Measurements from ENCODE around the gene DSCAM. TPM values are rescaled to one million over a fixed set of nuclear protein-coding genes. Genes with fewer than 3 reads are reported as not detected.
"Not testable (repeated sequence)": the region's sequence is repeated elsewhere in the genome, so short reads cannot be mapped to it uniquely, and the experiment has no call there.

DSCAM gene
- total and polyA plus RNA-seq, 4 experiments from 2014 or later = not detected

DNA sequence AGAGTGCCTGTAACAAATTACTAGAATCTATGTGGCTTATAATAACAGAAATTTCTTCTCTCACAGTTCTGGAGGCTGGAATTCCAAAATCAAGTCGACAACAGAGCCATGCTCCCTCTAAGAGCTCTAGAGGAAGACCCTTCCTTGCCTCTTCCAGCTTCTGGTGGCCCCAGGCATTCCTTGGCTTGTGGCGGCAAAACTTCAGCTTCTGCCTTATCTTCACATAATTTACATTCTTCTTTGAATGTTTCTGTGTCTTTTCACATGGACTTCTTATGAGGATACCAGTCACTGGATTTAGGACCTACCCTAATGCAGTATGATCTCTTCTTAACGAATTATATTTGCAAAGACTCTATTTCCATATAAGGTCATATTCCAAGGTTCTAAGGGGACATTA lies 655.3 kb downstream of the DSCAM start:
- no peaks in the 10 kb centered on the region for H3K4me1 ChIP-seq (ENCODE audit: insufficient read depth, low read length)
- ChIA-PET CTCF (ENCODE audit: partially characterized antibody) (no interaction called here), POLR2A (ENCODE audit: partially characterized antibody) (no interaction called here)
- no peaks in the 10 kb centered on the region for H3K27me3 ChIP-seq (ENCODE audit: insufficient read depth, low read length)
- DNase-seq = no peak
- no peaks in the 10 kb centered on the region for H3K36me3 ChIP-seq (ENCODE audit: insufficient read depth, low read length)
- no peaks in the 10 kb centered on the region for H3K36me3 Mint-ChIP-seq
- intact Hi-C loops (cut with micrococcal nuclease) = no loop called here
- H3K27me3 Mint-ChIP-seq = no peaks in the 10 kb centered on the region
- no peak overlapping the region for H3K4me3 ChIP-seq (ENCODE audit: low read length in 2 of 2)
- H3K27ac ChIP-seq (ENCODE audit: low read depth, low read length) = no peak overlapping the region
- no peak overlapping the region for H3K27ac Mint-ChIP-seq
- H3K9me3 Mint-ChIP-seq = peaks cover 0 to 11% (median 2%) of the 10 kb centered on the region in 8 donors
- H3K9me3 ChIP-seq (ENCODE audit: control insufficient read depth in 1 of 2, low read length in 2 of 2) = peaks cover 0 to 3% of the 10 kb centered on the region in 2 donors
- H3K4me3 Mint-ChIP-seq = no peak overlapping the region
- no peaks in the 10 kb centered on the region for H3K4me1 Mint-ChIP-seq

DNA sequence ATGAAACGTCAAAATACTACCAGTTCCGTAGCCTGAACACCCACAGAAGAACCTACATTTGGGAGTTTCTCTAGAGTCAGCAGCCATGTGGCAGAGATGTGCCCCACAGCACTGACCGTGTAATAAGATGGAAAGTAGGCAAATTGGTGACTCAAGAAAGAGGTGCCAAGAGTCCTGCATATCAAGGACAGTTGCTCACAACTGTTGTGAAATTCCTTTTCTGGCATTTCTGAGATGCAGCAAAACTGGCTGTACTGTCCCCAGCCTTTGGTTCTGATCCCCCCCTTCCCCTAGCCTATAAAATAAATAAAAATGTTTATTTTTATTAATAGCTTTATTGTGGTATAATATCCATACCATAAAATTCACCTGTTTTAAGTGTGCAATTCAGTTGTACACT lies 655.8 kb downstream of the DSCAM start:
- no peak overlapping the region for H3K27ac Mint-ChIP-seq
- Histone ChIP-seq H3K9me3 (ENCODE audit: control insufficient read depth in 1 of 2, low read length in 2 of 2) (peaks cover 0 to 3% of the 10 kb centered on the region in 2 donors), H3K4me3 (ENCODE audit: low read length in 2 of 2) (no peak overlapping the region), H3K4me1 (ENCODE audit: insufficient read depth, low read length) (no peaks in the 10 kb centered on the region), H3K27me3 (ENCODE audit: insufficient read depth, low read length) (no peaks in the 10 kb centered on the region), H3K36me3 (ENCODE audit: insufficient read depth, low read length) (no peaks in the 10 kb centered on the region), H3K27ac (ENCODE audit: low read depth, low read length) (no peak overlapping the region)
- CTCF ChIA-PET (ENCODE audit: partially characterized antibody) = no interaction called here
- no peak overlapping the region for H3K4me3 Mint-ChIP-seq
- peaks cover 0 to 14% (median 0%) of the 10 kb centered on the region in 8 donors for H3K9me3 Mint-ChIP-seq
- no peak for DNase-seq
- H3K36me3 Mint-ChIP-seq = no peaks in the 10 kb centered on the region
- no peaks in the 10 kb centered on the region for H3K27me3 Mint-ChIP-seq
- intact Hi-C loops (cut with micrococcal nuclease) = no loop called here
- POLR2A ChIA-PET (ENCODE audit: partially characterized antibody) = no interaction called here
- H3K4me1 Mint-ChIP-seq = no peaks in the 10 kb centered on the region

DNA sequence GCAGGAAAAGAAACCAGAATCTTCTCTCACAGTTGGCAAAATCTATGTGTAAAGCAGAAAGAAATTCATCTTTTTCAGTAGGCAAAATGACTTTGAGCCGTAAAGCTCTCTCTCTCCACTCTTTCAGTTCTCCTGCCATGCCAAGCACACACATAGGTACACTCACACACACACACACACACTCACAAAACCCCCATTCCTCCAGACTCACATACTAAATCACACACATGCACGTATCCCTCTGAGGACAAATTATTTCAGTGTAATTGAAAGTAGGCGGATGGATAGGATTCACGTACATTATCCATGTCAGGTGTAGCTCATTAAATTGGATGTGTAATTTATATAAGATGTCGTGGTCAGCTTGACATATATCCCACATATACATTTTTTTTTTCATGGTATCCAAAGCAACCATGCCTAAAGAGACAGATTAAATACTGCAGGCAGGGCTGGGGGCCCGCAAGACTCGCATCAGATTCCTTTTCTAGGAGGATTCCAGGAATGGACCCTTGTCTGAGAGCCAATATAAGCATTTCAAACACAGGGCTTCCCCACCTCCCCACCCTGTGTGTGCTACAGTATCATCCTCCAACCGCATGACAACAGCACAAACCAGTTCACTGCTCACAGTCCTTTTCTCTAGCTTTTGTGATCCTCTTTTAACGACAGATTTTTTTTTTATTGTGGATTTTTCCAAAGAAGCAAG lies 658.9 kb downstream of the DSCAM start:
- ChIA-PET CTCF (ENCODE audit: partially characterized antibody) (no interaction called here), POLR2A (ENCODE audit: partially characterized antibody) (no interaction called here)
- no peaks in the 10 kb centered on the region for H3K36me3 ChIP-seq (ENCODE audit: insufficient read depth, low read length)
- no peak overlapping the region for H3K4me3 ChIP-seq (ENCODE audit: low read length in 2 of 2)
- Mint-ChIP-seq H3K36me3 (no peaks in the 10 kb centered on the region), H3K27ac (no peak overlapping the region), H3K27me3 (no peaks in the 10 kb centered on the region), H3K4me3 (no peak overlapping the region), H3K9me3 (peaks cover 0 to 17% (median 6%) of the 10 kb centered on the region in 8 donors), H3K4me1 (no peaks in the 10 kb centered on the region)
- no peaks in the 10 kb centered on the region for H3K27me3 ChIP-seq (ENCODE audit: insufficient read depth, low read length)
- no peak for DNase-seq
- H3K9me3 ChIP-seq (ENCODE audit: control insufficient read depth in 1 of 2, low read length in 2 of 2) = peaks cover 0 to 8% of the 10 kb centered on the region in 2 donors
- H3K27ac ChIP-seq (ENCODE audit: low read depth, low read length) = no peak overlapping the region
- H3K4me1 ChIP-seq (ENCODE audit: insufficient read depth, low read length) = no peaks in the 10 kb centered on the region
- intact Hi-C loops (cut with micrococcal nuclease) = no loop called here

DNA sequence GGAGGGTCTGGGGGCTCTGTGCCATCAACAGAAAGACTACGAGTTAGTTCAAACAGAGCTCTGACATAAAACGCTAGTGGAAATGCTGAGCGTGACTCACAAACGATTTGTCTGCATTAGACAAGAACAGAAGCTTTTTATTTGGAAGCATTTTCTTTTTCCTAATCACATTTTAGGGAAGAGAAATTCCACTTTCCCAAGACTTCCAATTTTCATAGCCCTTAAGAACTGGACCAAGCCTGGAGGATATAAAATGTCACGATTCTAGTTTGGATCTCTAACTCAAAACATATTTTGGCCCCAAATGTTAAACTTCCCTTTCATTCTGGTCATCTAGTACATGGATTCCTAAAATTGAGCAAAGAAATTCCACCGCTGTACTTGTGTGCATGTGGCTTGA lies 659.7 kb downstream of the DSCAM start:
- no peak overlapping the region for H3K27ac ChIP-seq (ENCODE audit: low read depth, low read length)
- Mint-ChIP-seq H3K27me3 (no peaks in the 10 kb centered on the region), H3K9me3 (peaks cover 0 to 17% (median 6%) of the 10 kb centered on the region in 8 donors), H3K4me3 (no peak overlapping the region), H3K27ac (no peak overlapping the region), H3K36me3 (no peaks in the 10 kb centered on the region), H3K4me1 (no peaks in the 10 kb centered on the region)
- POLR2A ChIA-PET (ENCODE audit: partially characterized antibody) = no interaction called here
- CTCF ChIA-PET (ENCODE audit: partially characterized antibody) = no interaction called here
- no peaks in the 10 kb centered on the region for H3K36me3 ChIP-seq (ENCODE audit: insufficient read depth, low read length)
- no peaks in the 10 kb centered on the region for H3K27me3 ChIP-seq (ENCODE audit: insufficient read depth, low read length)
- no peak overlapping the region for H3K4me3 ChIP-seq (ENCODE audit: low read length in 2 of 2)
- intact Hi-C loops (cut with micrococcal nuclease) = no loop called here
- DNase-seq = no peak
- no peaks in the 10 kb centered on the region for H3K4me1 ChIP-seq (ENCODE audit: insufficient read depth, low read length)
- peaks cover 0 to 7% of the 10 kb centered on the region in 2 donors for H3K9me3 ChIP-seq (ENCODE audit: control insufficient read depth in 1 of 2, low read length in 2 of 2)

DNA sequence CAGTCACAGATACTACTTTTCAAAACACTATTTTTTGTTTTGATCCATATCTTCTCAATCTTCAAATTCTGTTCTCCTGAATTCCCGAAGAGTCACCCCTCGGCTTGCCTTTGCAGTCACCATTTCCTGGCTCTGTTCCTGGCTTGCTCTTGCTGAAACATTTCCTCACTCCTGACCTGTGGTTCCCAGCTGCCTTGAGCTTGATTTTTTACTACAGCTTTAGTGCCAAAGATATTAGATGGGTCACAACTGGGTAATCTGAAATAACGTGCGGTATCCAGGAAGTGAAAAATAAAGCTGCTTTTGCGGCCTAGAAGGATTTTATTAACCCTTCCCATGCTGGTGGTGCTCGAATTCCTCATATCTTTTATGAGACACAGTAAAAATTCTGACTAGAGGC lies 660.9 kb downstream of the DSCAM start:
- POLR2A ChIA-PET (ENCODE audit: partially characterized antibody) = no interaction called here
- Mint-ChIP-seq H3K4me3 (no peak overlapping the region), H3K4me1 (no peaks in the 10 kb centered on the region), H3K27ac (no peak overlapping the region), H3K36me3 (no peaks in the 10 kb centered on the region), H3K27me3 (no peaks in the 10 kb centered on the region), H3K9me3 (peaks cover 0 to 26% (median 11%) of the 10 kb centered on the region in 8 donors)
- Histone ChIP-seq H3K27ac (ENCODE audit: low read depth, low read length) (no peak overlapping the region), H3K9me3 (ENCODE audit: control insufficient read depth in 1 of 2, low read length in 2 of 2) (peaks cover 0 to 6% of the 10 kb centered on the region in 2 donors), H3K4me1 (ENCODE audit: insufficient read depth, low read length) (no peaks in the 10 kb centered on the region), H3K36me3 (ENCODE audit: insufficient read depth, low read length) (no peaks in the 10 kb centered on the region), H3K27me3 (ENCODE audit: insufficient read depth, low read length) (no peaks in the 10 kb centered on the region), H3K4me3 (ENCODE audit: low read length in 2 of 2) (no peak overlapping the region)
- intact Hi-C loops (cut with micrococcal nuclease) = no loop called here
- DNase-seq = no peak
- CTCF ChIA-PET (ENCODE audit: partially characterized antibody) = no interaction called here

DNA sequence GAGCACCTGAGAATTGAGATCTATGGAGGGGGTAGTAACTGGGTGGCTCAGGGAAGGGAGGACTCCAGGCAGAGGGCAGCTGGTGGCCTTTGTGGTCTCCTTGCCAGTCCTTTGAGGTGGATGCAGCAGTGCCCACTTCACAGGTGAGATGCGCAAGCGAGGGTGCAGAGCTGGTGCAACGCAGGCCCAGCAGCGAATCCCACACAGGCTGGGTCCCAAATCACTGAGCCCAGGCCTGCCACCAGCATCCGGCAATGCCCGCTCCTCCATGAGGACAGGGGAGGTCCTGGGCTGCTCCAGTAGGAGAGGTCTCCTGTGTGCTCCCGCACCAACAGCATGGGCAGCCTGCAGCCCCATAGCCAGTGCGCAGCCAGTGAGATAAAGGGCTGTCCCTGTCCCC lies 661.8 kb downstream of the DSCAM start:
- Mint-ChIP-seq H3K27me3 (no peaks in the 10 kb centered on the region), H3K9me3 (peaks cover 0 to 33% (median 13%) of the 10 kb centered on the region in 8 donors), H3K4me1 (no peaks in the 10 kb centered on the region), H3K4me3 (no peak overlapping the region), H3K27ac (no peak overlapping the region), H3K36me3 (no peaks in the 10 kb centered on the region)
- intact Hi-C loops (cut with micrococcal nuclease) = no loop called here
- ChIA-PET CTCF (ENCODE audit: partially characterized antibody) (interaction anchor here (1.2 kb wide), 1 partner anchor 42 kb away, joined by 3 read pairs; no protein-coding TSS in a partner anchor), POLR2A (ENCODE audit: partially characterized antibody) (no interaction called here)
- Histone ChIP-seq H3K27ac (ENCODE audit: low read depth, low read length) (no peak overlapping the region), H3K4me3 (ENCODE audit: low read length in 2 of 2) (no peak overlapping the region), H3K27me3 (ENCODE audit: insufficient read depth, low read length) (no peaks in the 10 kb centered on the region), H3K9me3 (ENCODE audit: control insufficient read depth in 1 of 2, low read length in 2 of 2) (peaks cover 0 to 12% of the 10 kb centered on the region in 2 donors), H3K4me1 (ENCODE audit: insufficient read depth, low read length) (no peaks in the 10 kb centered on the region), H3K36me3 (ENCODE audit: insufficient read depth, low read length) (no peaks in the 10 kb centered on the region)
- DNase-seq = no peak

DNA sequence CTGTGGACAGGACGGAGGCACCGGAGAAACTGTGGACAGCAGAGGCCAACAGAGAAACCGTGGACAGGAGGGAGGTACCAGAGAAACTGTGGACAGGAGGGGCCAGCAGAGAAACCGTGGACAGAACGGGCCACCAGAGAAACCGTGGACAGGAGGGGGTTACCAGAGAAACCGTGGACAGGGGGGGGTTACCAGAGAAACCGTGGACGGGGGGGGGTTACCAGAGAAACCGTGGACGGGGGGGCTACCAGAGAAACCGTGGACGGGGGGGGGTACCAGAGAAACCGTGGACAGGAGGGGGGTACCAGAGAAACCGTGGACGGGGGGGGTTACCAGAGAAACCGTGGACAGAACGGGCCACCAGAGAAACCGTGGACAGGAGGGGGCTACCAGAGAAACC lies 664.5 kb downstream of the DSCAM start:
- H3K4me3 ChIP-seq (ENCODE audit: low read length in 2 of 2); H3K27me3 ChIP-seq (ENCODE audit: insufficient read depth, low read length); CTCF ChIA-PET (ENCODE audit: partially characterized antibody); H3K27me3 Mint-ChIP-seq; H3K36me3 ChIP-seq (ENCODE audit: insufficient read depth, low read length); DNase-seq; H3K4me1 ChIP-seq (ENCODE audit: insufficient read depth, low read length); H3K36me3 Mint-ChIP-seq; POLR2A ChIA-PET (ENCODE audit: partially characterized antibody); H3K4me3 Mint-ChIP-seq; H3K27ac Mint-ChIP-seq; intact Hi-C loops (cut with micrococcal nuclease); H3K4me1 Mint-ChIP-seq; H3K27ac ChIP-seq (ENCODE audit: low read depth, low read length): not testable (repeated sequence)
- peaks cover 0 to 33% (median 14%) of the 10 kb centered on the region in 8 donors for H3K9me3 Mint-ChIP-seq
- peaks cover 0 to 12% of the 10 kb centered on the region in 2 donors for H3K9me3 ChIP-seq (ENCODE audit: control insufficient read depth in 1 of 2, low read length in 2 of 2)
